PC-9 (cell line): Measurements from ENCODE around the gene SYCP2. TPM values are rescaled to one million over a fixed set of nuclear protein-coding genes. Genes with fewer than 3 reads are reported as not detected.

Source experiments
- BruUV-seq: library from RNA; stranded (reverse); fragments of 400-500 nt; replicated peaks from 2 replicates; lab custom pipeline; 2021; lab: Mats Ljungman, UMichigan
- CTCF ChIA-PET: fragments of 300-600 bp; sonication (Branson Sonifier 250); formaldehyde crosslinking; loops from one replicate; lab custom pipeline; 2022; ENCODE audit warnings: antibody characterized with exemption; lab: Charles Lee
- POLR2A ChIA-PET: fragments of 300-600 bp; sonication (Branson Sonifier 250); formaldehyde crosslinking; loops from one replicate; lab custom pipeline; 2022; ENCODE audit warnings: antibody characterized with exemption; ENCODE audit not compliant: unreplicated experiment; lab: Charles Lee
- DNase-seq, 2 experiments: peaks; one replicate each; pipeline versions ENCODE4 v3.0.0 to v3.0.0-alpha.2; 2015 to 2022; ENCODE audit warnings: mixed read lengths in 1 of 2
- H2AFZ ChIP-seq: fragments of 200-600 bp; sonication (generic); 2 replicates; pipeline ENCODE4 v1.8.1; 2017; ENCODE audit warnings: antibody characterized with exemption
- H3F3A ChIP-seq: fragments of 200-600 bp; sonication (generic); 2 replicates; pipeline ENCODE4 v1.8.1; 2017; ENCODE audit warnings: antibody characterized with exemption, mild to moderate bottlenecking, low read depth; ENCODE audit not compliant: insufficient read depth
- H3K27ac ChIP-seq: fragments of 200-600 bp; sonication (generic); 2 replicates; pipeline ENCODE4 v1.6.1; 2016; ENCODE audit warnings: mixed run types
- H3K27me3 ChIP-seq: fragments of 200-600 bp; sonication (generic); 2 replicates; pipeline ENCODE4 v1.6.1; 2016; ENCODE audit warnings: low read depth, mixed run types; ENCODE audit not compliant: insufficient read depth
- H3K36me3 ChIP-seq: fragments of 200-600 bp; sonication (generic); 2 replicates; pipeline ENCODE4 v1.6.1; 2016; ENCODE audit warnings: low read depth, mixed run types
- H3K4me1 ChIP-seq: fragments of 200-600 bp; sonication (generic); replicated peaks from 2 replicates; pipeline ENCODE4 v1.6.1; 2016; ENCODE audit warnings: mixed run types; ENCODE audit not compliant: insufficient read depth
- H3K4me2 ChIP-seq: fragments of 200-600 bp; sonication (generic); 2 replicates; pipeline ENCODE4 v1.6.1; 2017; ENCODE audit warnings: mixed run types
- H3K4me3 ChIP-seq: fragments of 200-600 bp; sonication (generic); 2 replicates; pipeline ENCODE4 v1.6.1; 2016; ENCODE audit warnings: mixed run types
- H3K79me2 ChIP-seq: fragments of 200-600 bp; sonication (generic); 2 replicates; pipeline ENCODE4 v1.6.1; 2017; ENCODE audit warnings: low read depth, mixed run types
- H3K9me2 ChIP-seq: fragments of 200-600 bp; sonication (generic); 2 replicates; pipeline ENCODE4 v1.8.1; 2017; ENCODE audit warnings: mild to moderate bottlenecking; ENCODE audit not compliant: insufficient read depth
- H3K9me3 ChIP-seq: fragments of 200-600 bp; sonication (generic); 2 replicates; pipeline ENCODE4 v1.8.1; 2016; ENCODE audit warnings: low read depth; ENCODE audit not compliant: insufficient read depth
- H4K20me1 ChIP-seq: fragments of 200-600 bp; sonication (generic); 2 replicates; pipeline ENCODE4 v1.8.1; 2017; ENCODE audit not compliant: insufficient read depth
- CTCF ChIP-seq: fragments of 200-600 bp; sonication (generic); conservative IDR thresholded peaks from 2 replicates; pipeline ENCODE4 v1.6.1; 2017; ENCODE audit warnings: mixed run types, antibody characterized with exemption, mild to moderate bottlenecking, moderate library complexity
- EZH2 ChIP-seq: fragments of 200-600 bp; sonication (generic); IDR thresholded peaks from 2 replicates; pipeline ENCODE4 v1.8.0; 2017; ENCODE audit warnings: antibody characterized with exemption, low read depth
- intact Hi-C: fragments of 100-400 bp; cut with micrococcal nuclease; formaldehyde crosslinking; loops from one replicate; pipeline ENCODE4 v1.10.0; 2022; ENCODE audit not compliant: unreplicated experiment
- total RNA-seq: library from RNA; stranded (reverse); gene quantifications from 2 replicates; pipeline ENCODE4 v1.2.3, GENCODE V29; 2021

The SYCP2 gene
- total RNA-seq, 1 experiment from 2014 or later = 1.8 TPM

GRCh38 chr20:59935457-59936185 is 2.2 kb upstream of the SYCP2 start:
- H3K27ac ChIP-seq = no peak overlapping the region
- H3K9me2 ChIP-seq = no peaks in the 10 kb centered on the region
- peaks cover 8% of the 10 kb centered on the region for H3K36me3 ChIP-seq
- BruUV-seq = no TSS peak
- H3K79me2 ChIP-seq = peaks cover 43% of the 10 kb centered on the region
- intact Hi-C loops = no loop called here
- 0 out of 2 replicates have a peak, but pooled peaks cover 8% of the 10 kb centered on the region for H4K20me1 ChIP-seq
- H3K4me1 ChIP-seq = peaks cover 31% of the 10 kb centered on the region
- H3F3A ChIP-seq = peaks cover 19% of the 10 kb centered on the region; the same call in 1 of the 2 replicates
- TF ChIP-seq CTCF (no peak), EZH2 (no peak)
- no peaks in the 10 kb centered on the region for H3K27me3 ChIP-seq
- ChIA-PET POLR2A (interaction anchor here (0.6 kb wide), 1 partner anchor 8 kb away, joined by 6 read pairs; no protein-coding TSS in a partner anchor), CTCF (no interaction called here)
- no peak for DNase-seq
- H2AFZ ChIP-seq = no peak overlapping the region
- peak overlapping the region; percentile 83; the same call in 1 of the 2 replicates for H3K4me2 ChIP-seq
- no peak overlapping the region for H3K4me3 ChIP-seq
- H3K9me3 ChIP-seq = no peaks in the 10 kb centered on the region; the same call in 1 of the 2 replicates

GRCh38 chr20:59933849-59934585 is 580 bp upstream of the SYCP2 start:
- Histone ChIP-seq H3K4me2 (no peak overlapping the region), H4K20me1 (0 out of 2 replicates have a peak, but pooled peaks cover 8% of the 10 kb centered on the region), H3K9me3 (no peaks in the 10 kb centered on the region; the same call in 1 of the 2 replicates), H3K27ac (no peak overlapping the region), H3K9me2 (no peaks in the 10 kb centered on the region), H3K27me3 (no peaks in the 10 kb centered on the region), H3K4me3 (no peak overlapping the region), H2AFZ (no peak overlapping the region), H3K36me3 (peaks cover 8% of the 10 kb centered on the region), H3K4me1 (peaks cover 28% of the 10 kb centered on the region), H3F3A (peaks cover 11% of the 10 kb centered on the region; the same call in 1 of the 2 replicates), H3K79me2 (peaks cover 38% of the 10 kb centered on the region)
- POLR2A ChIA-PET = interaction anchor here (0.6 kb wide), 1 partner anchor 10 kb away, joined by 6 read pairs; no protein-coding TSS in a partner anchor
- TF ChIP-seq CTCF = no peak
- no peak for TF ChIP-seq EZH2
- BruUV-seq = no TSS peak
- DNase-seq = peak in 1 of 2 experiments; percentile 70
- intact Hi-C loops = no loop called here
- CTCF ChIA-PET = interaction anchor here (0.6 kb wide), 1 partner anchor 11 kb away, joined by 4 read pairs; no protein-coding TSS in a partner anchor

- H3K4me2 ChIP-seq = no peak overlapping the region
- no peaks in the 10 kb centered on the region for H3K27me3 ChIP-seq
- no peaks in the 10 kb centered on the region; the same call in 1 of the 2 replicates for H3F3A ChIP-seq
- H3K9me2 ChIP-seq = no peaks in the 10 kb centered on the region
- peaks cover 8% of the 10 kb centered on the region for H3K36me3 ChIP-seq
- H4K20me1 ChIP-seq = 0 out of 2 replicates have a peak, but pooled peaks cover 8% of the 10 kb centered on the region
- POLR2A ChIA-PET = no interaction called here
- peaks cover 26% of the 10 kb centered on the region for H3K79me2 ChIP-seq
- H3K4me1 ChIP-seq = peaks cover 15% of the 10 kb centered on the region
- BruUV-seq = no TSS peak
- no peak for DNase-seq
- no peak overlapping the region for H2AFZ ChIP-seq
- no peaks in the 10 kb centered on the region for H3K9me3 ChIP-seq
- H3K27ac ChIP-seq = no peak overlapping the region
- H3K4me3 ChIP-seq = no peak overlapping the region
- CTCF ChIA-PET = no interaction called here
- intact Hi-C loops = no loop called here
- TF ChIP-seq CTCF = no peak
- TF ChIP-seq EZH2 = no peak
These were observed 681 bp downstream of the SYCP2 start for GRCh38 chr20:59932616-59933295.
